Calu3 (cell line): ENCODE results near the gene GDPGP1. TPM values are rescaled to one million over a fixed set of nuclear protein-coding genes. Genes with fewer than 3 reads are reported as not detected.

ENCODE experiments used
- BruUV-seq: library from RNA; stranded (reverse); fragments of 400-500 nt; replicated peaks from 2 replicates; lab custom pipeline; 2021; lab: Mats Ljungman, UMichigan
- CTCF ChIA-PET: fragments of 300-600 bp; sonication (Branson Sonifier 250); formaldehyde crosslinking; loops from one replicate; lab custom pipeline; 2022; ENCODE audit warnings: antibody characterized with exemption; lab: Charles Lee
- DNase-seq: peaks from one replicate; pipeline ENCODE4 v3.0.0; 2022
- H3K27ac Mint-ChIP-seq: one replicate; pipeline ENCODE4 v1.8.0; 2022; ENCODE audit warnings: mixed read lengths; ENCODE audit not compliant: unreplicated experiment
- H3K27me3 Mint-ChIP-seq: one replicate; pipeline ENCODE4 v1.8.0; 2022; ENCODE audit warnings: mixed read lengths; ENCODE audit not compliant: unreplicated experiment
- H3K36me3 Mint-ChIP-seq: one replicate; pipeline ENCODE4 v1.8.0; 2022; ENCODE audit warnings: mild to moderate bottlenecking, moderate library complexity, mixed read lengths; ENCODE audit not compliant: insufficient read depth, unreplicated experiment
- H3K4me1 Mint-ChIP-seq: one replicate; pipeline ENCODE4 v1.8.0; 2022; ENCODE audit warnings: mild to moderate bottlenecking, low read depth, mixed read lengths; ENCODE audit not compliant: unreplicated experiment
- H3K4me3 Mint-ChIP-seq: one replicate; pipeline ENCODE4 v1.8.0; 2022; ENCODE audit warnings: mild to moderate bottlenecking, low read depth, moderate library complexity, mixed read lengths; ENCODE audit not compliant: unreplicated experiment
- H3K9me3 Mint-ChIP-seq: one replicate; pipeline ENCODE4 v1.8.0; 2022; ENCODE audit warnings: low read depth, mixed read lengths; ENCODE audit not compliant: unreplicated experiment
- CTCF ChIP-seq: fragments of 200-600 bp; IDR thresholded peaks from one replicate; pipeline ENCODE4 v1.8.0; 2022; ENCODE audit warnings: antibody characterized with exemption; ENCODE audit not compliant: unreplicated experiment
- intact Hi-C: fragments of 100-400 bp; cut with micrococcal nuclease; formaldehyde crosslinking; loops from one replicate; pipeline ENCODE4 v1.10.0; 2022; ENCODE audit not compliant: unreplicated experiment
- total RNA-seq: library from RNA; stranded (reverse); gene quantifications from 2 replicates; pipeline ENCODE4 v1.2.3, GENCODE V29; 2022

Gene GDPGP1
- total RNA-seq, 1 experiment from 2014 or later = 20.3 TPM

- H3K27me3 Mint-ChIP-seq = no peaks in the 10 kb centered on the region
- DNase-seq = peak; percentile 63
- no TSS peak for BruUV-seq
- peaks cover 4% of the 10 kb centered on the region for H3K36me3 Mint-ChIP-seq
- H3K27ac Mint-ChIP-seq = no peak overlapping the region
- intact Hi-C loops = no loop called here
- no peak overlapping the region for H3K4me3 Mint-ChIP-seq
- peaks cover 38% of the 10 kb centered on the region for H3K4me1 Mint-ChIP-seq
- no peaks in the 10 kb centered on the region for H3K9me3 Mint-ChIP-seq
- no peak for TF ChIP-seq CTCF
- CTCF ChIA-PET = interaction anchor here (0.6 to 2.5 kb wide), 7 partner anchors 9 to 344 kb away, joined by 3 to 9 read pairs (median 5); partner anchors contain the start of gene SEMA4B
Measured at GRCh38 chr15:90191794-90192509, 42.1 kb upstream of the GDPGP1 start.

GRCh38 chr15:90192961-90193786 is 40.8 kb upstream of the GDPGP1 start:
- no peak overlapping the region for H3K4me3 Mint-ChIP-seq
- H3K4me1 Mint-ChIP-seq = peaks cover 32% of the 10 kb centered on the region
- BruUV-seq = no TSS peak
- no peak for DNase-seq
- no peak for TF ChIP-seq CTCF
- H3K9me3 Mint-ChIP-seq = no peaks in the 10 kb centered on the region
- H3K27me3 Mint-ChIP-seq = no peaks in the 10 kb centered on the region
- no peak overlapping the region for H3K27ac Mint-ChIP-seq
- peaks cover 4% of the 10 kb centered on the region for H3K36me3 Mint-ChIP-seq
- intact Hi-C loops = no loop called here
- CTCF ChIA-PET = interaction anchor here (0.6 to 1.5 kb wide), 5 partner anchors 8 to 346 kb away, joined by 3 to 10 read pairs (median 8); partner anchors contain the start of gene SEMA4B

GRCh38 chr15:90194655-90195054 is 39.4 kb upstream of the GDPGP1 start:
- TF ChIP-seq CTCF = no peak
- CTCF ChIA-PET = no interaction called here
- intact Hi-C loops = no loop called here
- H3K4me3 Mint-ChIP-seq = no peak overlapping the region
- BruUV-seq = no TSS peak
- H3K36me3 Mint-ChIP-seq = peaks cover 4% of the 10 kb centered on the region
- no peak for DNase-seq
- no peak overlapping the region for H3K27ac Mint-ChIP-seq
- no peaks in the 10 kb centered on the region for H3K9me3 Mint-ChIP-seq
- H3K4me1 Mint-ChIP-seq = peaks cover 42% of the 10 kb centered on the region
- H3K27me3 Mint-ChIP-seq = no peaks in the 10 kb centered on the region

GRCh38 chr15:90200534-90201129 is 33.4 kb upstream of the GDPGP1 start:
- H3K4me1 Mint-ChIP-seq = peaks cover 19% of the 10 kb centered on the region
- BruUV-seq = TSS peak; percentile 55
- no peak for TF ChIP-seq CTCF
- no peaks in the 10 kb centered on the region for H3K27me3 Mint-ChIP-seq
- no peak for DNase-seq
- no peaks in the 10 kb centered on the region for H3K9me3 Mint-ChIP-seq
- H3K36me3 Mint-ChIP-seq = peaks cover 23% of the 10 kb centered on the region
- CTCF ChIA-PET = interaction anchor here (0.6 to 3.5 kb wide), 5 partner anchors 8 to 68 kb away, joined by 3 to 13 read pairs (median 6); no protein-coding TSS in a partner anchor
- intact Hi-C loops = no loop called here
- H3K27ac Mint-ChIP-seq = no peak overlapping the region
- peak overlapping the region; percentile 73 for H3K4me3 Mint-ChIP-seq
